ENCODE data around the gene RALGAPA2.

DNA sequence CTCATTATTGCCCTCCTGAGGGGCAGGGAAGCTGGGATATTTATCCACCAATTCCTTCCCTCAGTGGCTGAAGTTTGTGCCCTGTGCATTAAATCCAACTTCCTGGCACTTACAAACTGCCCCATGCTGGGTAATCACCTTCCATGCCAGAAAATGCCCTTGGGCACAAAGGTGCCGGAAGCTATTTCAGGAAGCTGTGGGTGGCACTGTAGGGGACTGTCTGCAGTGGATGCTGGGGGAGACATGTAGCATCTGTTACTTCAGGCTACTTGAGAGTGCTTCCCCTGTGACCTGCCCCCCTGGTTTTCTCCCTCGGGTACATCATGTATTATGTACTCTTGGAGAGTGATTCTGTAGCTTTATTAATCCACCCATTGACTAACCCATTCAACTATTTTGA, 24.7 kb upstream of the RALGAPA2 start:
- no peak for TF ChIP-seq POLR2A (IDR thresholded peaks at IDR 0.05; ENCODE audit: extremely low read depth, insufficient read length)
- no peak for TF ChIP-seq CTCF (IDR thresholded peaks at IDR 0.05; ENCODE audit: low read depth, low read length)
- TF ChIP-seq MAX (IDR thresholded peaks at IDR 0.05; ENCODE audit: low read depth, low read length): no peak
- TF ChIP-seq MYC (IDR thresholded peaks at IDR 0.05; ENCODE audit: low read depth, low read length): no peak
